ENCODE results near the gene ETNK2.

ETNK2 gene, protein sequence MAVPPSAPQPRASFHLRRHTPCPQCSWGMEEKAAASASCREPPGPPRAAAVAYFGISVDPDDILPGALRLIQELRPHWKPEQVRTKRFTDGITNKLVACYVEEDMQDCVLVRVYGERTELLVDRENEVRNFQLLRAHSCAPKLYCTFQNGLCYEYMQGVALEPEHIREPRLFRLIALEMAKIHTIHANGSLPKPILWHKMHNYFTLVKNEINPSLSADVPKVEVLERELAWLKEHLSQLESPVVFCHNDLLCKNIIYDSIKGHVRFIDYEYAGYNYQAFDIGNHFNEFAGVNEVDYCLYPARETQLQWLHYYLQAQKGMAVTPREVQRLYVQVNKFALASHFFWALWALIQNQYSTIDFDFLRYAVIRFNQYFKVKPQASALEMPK

DNA sequence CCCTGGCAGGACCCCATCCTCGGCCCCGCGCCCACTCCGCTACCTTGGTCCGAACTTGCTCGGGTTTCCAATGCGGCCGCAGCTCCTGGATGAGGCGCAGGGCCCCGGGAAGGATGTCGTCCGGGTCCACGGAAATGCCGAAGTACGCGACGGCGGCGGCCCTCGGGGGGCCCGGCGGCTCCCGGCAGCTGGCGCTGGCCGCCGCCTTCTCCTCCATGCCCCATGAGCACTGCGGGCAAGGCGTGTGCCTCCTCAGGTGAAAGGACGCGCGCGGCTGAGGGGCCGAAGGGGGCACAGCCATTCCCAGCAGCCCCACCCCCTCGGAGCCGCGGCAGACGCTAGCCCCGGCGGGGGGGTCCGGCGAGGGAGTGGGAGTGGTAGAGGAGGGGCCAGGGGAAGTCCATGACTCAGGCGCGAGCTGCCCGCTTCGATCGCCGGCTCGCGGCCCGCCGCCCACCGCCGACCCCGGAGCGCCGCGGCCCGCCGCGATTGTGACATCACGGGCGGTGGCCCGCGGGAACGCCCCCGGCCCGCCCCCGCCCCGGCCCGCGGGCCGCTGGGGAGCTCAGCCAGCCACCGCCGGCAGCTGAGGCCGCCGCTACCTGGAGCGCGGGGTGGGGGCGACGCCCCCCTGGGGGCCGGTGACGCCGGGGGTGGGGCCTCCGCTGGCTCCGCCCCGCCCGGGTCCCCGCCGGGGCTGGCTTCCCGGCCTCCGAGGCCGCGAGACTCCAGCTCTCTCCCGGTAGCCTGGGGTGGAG lies at the start of gene ETNK2:
Gene ETNK2, minus strand, starts transcription at position 493 of the 758 bp plus-strand sequence. Its CDS starts 192 bp downstream, at position 301.
- no peak for DNase-seq (ENCODE audit: low spot score)

DNA sequence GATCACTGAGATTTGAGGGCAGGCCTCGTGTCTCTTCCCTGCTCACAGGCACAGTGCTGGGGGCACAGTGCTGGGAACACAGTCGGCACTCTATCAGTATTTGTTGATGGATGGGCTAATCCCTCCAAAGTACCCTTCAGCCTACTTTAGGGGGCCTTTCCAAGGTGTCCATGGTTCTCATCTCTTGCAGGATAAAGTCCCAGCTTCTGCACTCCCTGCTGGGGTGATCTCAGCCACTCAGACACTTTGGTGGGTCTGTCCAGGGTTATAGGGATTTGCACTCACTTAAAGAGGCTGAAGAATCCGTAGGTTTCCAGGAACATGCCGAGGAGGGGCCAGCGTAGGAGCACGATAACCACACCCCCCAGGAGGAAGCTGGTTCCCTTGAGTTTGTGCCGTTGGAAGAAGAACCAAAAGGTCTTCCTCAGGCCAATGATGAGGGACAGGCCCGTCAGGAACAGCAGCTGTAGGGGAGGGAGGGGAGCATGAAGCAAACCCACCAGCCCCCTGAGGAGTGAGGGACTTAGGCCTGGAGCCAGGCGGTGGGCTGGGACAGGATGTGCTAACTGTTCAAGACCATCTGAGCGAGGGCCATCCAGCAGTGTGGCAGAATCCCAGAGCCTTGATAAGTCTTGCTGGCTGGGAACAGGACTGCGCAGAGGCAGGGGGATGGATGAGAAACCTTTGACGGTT lies 49.6 kb upstream of the ETNK2 start:
- DNase-seq (ENCODE audit: low spot score) = no peak

DNA sequence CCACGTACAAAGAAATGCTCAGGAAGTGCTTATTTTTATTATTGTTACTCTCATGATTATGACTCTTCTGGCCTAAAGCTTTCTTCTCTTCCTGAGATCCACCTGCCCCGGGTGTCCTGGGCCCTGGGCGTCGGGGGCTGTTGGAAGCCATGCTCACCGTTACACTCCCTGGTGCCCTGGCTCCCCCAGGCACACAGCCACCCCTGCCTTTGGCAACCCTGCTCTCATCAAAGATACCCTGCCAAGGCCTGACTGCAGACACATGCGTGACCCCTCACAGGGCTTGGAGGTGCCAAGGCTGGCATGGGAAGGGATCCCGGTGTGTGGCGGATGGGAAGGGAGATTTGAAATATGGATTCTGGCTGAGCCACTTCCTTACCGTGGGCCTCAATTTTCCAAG lies 47.7 kb upstream of the ETNK2 start:
- no peak for DNase-seq (ENCODE audit: low spot score)

DNA sequence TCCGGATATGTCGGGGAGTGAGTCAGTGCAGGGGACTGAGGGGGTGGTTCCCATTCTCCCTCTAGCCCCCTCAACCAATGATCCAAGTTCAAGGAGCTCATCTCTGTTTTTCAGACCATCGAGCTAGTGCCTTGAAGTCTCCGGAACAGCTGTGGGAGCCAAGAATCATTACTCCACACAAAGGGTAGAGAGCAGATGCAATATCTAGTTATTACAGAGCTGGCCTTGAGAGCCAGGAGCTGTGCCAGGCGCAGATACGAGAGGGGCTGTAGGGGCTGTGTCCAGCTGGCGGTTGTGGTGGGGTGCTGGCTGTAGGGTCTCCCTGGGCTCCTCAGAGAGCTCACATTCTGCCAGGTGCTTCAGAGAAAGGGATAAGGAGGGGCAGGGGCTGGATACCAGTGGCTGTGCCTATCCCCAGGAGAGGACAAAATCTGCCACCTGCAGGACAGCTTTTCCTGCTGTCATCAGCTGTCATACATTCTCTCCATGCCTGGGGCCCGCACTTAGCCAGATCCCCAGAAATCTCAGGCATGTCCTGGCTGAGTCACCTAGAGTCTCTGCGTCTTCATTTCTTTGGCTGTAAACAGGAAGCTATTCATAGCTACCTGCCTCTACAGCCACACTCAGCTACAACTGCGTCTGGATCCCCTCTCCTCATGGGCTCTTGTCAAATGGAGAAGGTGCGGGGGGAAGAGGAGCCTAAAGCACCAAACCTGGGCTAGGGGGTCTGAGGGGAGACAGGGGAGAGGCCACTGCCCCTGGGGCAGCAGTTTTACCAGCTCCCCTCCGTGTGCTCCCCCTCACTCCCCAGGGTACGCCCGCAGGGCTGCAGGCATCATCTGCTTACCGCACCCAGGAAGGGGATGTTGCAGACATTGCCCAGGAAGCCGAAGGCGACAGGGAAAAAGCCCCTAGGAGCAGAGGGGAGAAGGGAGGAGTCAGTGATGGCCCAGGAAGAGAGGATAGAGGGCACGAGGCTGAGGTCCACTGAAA lies 46.8 kb upstream of the ETNK2 start:
- DNase-seq (ENCODE audit: low spot score) = no peak

DNA sequence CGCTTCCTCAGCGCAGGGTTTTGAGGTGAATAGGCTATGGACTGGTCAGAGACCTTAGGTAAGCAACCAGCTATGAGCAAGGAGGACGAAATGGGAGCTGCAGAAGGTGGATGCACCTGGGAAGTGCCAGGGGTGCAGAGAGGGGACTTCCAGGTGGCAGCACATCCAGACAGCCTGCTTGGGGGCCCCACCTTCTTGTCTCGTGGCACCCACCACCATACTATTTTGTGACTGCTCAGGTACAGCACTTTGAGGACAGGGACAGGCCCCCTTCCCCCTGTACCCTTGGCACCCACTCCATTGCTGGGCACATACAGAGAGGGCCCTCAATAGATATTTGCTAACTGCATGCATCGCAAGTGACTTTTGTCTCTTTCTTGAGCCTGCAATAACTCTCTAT lies 45.2 kb upstream of the ETNK2 start:
- DNase-seq (ENCODE audit: low spot score) = no peak

DNA sequence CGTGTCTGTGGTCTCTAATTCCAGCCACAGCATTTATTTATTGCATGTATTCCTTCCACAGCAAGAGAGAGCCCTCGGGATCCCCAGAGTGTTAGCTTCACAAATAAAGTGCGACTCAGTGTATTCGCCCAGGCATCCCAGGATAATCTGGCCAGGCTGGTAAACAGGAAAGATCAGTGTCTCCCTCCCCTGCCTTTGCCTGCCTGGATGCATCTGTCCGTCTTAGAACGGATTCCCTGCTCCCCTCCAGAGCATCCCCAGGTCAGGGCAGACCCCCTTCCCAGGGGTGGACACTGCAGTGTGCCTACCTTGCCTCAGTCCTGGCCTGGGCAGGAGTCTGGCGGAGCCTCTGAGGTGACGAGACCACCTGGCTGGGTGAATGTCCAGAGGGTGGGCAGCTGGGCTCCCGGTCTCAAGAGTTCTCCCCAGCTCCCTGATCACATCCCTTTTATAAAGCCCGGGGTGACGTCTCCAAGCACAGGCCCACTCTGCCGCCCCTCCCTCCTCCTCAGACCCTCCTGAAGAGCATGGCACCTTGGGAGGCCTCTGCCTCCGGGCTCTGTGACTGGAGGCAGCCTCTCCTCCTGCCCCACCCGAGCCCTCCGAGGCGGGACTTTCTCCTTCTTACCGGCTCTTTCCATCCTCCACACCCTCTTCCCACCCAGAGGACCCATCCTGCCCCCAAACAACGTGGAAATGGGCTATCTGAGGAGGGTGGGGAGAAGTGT lies 44.4 kb upstream of the ETNK2 start, which contains the start of gene KISS1:
Gene KISS1, minus strand, starts transcription at position 424 of the 728 bp plus-strand sequence. CDS start 3,615 bp downstream, outside the sequence.
- DNase-seq (ENCODE audit: low spot score) = no peak

DNA sequence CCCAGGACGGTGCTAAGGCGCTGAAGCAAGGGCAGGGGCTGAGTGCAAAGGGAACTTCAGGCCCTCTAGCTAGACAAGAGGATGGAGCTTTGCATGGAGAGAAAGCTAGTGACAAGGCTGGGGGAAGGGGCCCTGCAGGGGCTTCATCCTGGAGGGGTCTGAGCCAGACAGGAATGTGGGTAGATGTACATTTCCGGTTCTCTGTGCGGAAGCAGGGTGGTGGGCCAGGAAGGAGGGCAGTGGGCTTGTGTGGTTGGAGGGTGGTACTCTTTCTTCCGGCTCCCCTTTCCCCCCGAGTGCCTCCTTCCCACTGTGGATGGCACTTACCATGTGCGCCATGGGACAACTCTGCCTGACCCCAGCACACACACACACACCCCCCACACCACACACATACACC lies 42.9 kb upstream of the ETNK2 start:
- DNase-seq (ENCODE audit: low spot score) = no peak

DNA sequence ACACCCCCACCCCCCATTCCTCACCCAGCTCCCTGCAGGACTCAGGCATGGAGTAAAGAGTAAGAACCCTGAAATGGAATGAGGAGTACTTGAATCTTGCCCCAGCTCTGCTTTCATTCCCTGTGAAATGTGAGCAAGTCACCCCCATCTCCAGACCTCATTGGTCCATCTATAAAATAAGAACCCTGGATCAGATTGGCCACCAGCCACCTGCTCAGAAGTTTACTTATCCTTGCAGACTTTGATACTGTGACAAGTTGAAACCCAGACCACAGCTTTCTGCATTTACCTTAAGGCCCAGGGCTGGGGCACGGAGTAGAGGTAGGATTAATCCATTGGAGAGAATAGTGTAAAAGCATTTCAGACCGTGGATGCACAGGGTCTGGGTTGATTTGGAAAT lies 42.2 kb upstream of the ETNK2 start:
- DNase-seq (ENCODE audit: low spot score) = no peak

DNA sequence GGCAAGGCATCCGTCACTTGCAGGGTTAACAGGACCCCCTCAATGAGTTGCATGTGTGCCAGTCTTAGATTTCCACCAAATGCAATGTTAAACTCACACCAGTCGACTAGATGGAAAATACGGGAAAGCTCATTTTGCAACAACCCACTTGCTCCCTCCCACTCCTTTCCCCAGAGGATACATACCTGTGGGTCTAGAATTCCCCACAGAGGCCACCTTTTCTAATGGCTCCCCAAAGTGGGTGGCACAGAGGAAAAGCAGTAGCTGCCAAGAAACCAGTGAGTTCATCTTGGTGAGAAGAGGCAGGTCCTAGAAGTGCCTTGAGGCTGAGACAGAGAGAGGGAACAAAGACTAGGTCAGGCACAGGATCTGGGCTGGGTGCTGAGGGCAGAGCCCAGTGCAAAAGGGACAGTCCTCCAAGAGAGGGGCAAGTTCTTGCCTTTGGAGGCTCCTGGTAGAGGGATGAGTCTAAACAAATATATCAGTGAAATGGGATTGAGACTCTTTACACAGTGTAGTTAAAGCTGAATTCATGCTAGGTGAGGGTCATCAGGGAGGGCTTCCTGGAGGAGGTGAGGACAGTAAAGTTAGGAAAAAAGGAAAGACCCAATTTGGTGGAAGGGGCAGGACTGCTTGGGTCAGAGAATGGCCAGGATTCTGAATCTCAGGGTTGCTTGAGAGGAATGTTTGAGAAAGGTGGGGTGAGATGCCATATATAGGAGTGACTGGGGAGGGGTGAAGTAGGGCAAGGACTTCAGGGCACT lies 40.9 kb upstream of the ETNK2 start:
- no peak for DNase-seq (ENCODE audit: low spot score)

DNA sequence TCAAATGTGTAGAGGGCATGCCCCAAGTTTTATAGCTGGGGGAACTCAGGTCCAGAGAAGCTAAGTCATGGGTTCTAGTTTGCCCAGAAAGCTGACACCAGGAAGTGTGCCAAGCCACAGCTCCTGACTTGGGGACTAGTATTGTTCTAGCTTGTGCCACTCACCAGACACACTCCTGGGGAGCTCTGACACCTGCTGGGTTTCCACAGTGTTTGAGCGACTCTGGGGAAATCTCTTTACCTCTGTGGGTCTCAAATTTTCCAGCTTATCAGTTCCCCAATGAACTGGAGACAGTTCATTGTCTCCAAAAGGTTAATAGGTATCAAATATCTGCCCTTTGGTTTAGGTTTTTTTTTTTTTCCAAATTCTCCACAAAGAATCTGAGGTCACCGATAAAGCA lies 40.2 kb upstream of the ETNK2 start:
- no peak for DNase-seq (ENCODE audit: low spot score)

DNA sequence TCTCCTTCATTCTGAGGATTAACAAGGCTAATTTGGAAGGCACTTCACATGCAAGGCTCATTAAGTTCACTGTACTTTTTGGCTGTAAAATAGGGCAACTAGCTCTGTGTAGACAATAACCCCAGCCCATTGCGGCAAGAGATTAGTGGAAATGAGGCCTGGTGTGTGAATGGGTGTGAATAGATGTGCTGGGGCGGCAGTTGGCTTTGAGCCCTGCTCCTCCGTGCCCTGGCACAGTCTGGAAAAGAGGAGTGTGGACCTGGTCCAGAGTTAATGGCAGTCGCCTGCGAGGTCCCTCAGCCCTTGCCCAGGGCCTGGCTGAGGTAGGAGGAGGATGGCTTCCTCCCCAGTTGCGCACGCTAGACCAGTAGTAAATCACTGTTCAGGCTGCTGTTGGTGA lies 39.6 kb upstream of the ETNK2 start:
- no peak for DNase-seq (ENCODE audit: low spot score)

DNA sequence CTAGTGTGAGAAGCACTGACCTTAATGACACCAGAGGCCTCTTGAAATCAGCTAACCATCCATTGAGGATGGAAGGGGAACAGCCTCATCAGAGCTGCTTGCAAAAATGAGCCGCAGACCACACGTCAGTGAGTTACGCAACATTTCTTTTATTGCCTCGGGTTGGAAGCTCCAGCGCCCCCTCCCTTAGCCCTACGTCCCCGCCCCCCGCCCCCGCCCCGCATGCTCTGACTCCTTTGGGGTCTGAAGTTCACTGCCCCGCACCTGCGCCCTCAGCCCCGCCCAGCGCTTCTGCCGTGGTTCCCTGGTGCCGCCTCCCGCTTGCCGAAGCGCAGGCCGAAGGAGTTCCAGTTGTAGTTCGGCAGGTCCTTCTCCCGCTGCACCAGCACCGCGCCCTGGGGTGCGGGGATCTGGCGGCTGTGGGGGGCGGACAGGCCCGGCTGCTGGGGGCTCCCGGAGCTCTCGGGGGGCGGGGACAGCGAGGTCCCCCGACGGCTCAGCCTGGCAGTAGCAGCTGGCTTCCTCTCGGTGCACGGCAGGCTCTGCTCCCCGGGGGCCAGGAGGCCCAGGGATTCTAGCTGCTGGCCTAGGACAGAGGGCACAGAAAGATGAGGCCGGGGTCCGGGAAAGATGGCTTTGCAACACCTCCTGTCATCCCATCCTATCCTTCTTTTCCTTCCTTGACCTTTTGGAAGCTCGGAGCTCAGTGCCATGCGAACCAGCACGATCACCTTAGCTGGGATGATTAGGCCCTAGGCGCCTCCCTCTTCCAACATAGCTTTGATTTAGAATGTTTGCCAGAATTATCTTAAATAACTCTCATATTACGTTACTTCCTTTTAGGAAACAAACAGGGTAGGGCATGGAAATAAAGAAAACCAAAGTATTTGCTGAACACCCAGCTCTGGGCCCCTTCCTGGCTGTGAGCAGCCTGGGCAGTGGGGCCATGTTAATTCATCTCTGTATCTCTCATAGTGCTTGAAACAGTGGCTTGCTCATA lies 38.7 kb upstream of the ETNK2 start:
- DNase-seq (ENCODE audit: low spot score) = peak; percentile 4

DNA sequence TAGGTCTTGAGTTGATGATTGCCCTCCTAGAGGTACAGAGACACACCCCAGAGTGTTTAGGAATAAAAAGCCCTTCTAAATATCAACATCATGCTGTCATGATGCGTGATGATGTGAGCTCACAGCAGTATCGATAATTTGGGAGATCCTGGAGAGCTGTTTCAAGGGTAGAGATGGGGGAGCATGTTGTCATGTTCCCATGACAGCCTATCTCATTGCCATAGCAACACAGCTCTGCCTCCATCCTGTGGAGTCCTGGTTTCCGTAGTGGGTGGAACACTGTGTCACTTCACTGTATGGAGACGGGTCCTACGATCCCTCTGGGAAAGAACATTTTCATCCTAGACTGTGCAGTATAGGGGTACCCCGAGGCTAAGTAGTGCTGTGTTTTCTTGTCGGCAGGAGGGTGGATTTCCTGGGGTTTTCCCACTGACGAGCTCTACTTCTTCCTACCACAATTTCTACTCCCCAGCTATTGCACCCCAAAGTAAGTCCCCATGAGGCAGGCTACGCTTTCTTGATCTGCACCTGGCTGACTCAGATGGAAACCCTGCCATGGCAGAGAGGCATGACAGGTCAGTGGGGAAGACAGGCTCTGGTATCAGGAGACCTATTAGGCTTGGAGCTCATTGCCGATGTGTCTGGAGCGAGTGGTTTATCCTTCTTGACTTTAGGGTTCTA lies 37.3 kb upstream of the ETNK2 start:
- DNase-seq (ENCODE audit: low spot score) = peak; percentile 1

DNA sequence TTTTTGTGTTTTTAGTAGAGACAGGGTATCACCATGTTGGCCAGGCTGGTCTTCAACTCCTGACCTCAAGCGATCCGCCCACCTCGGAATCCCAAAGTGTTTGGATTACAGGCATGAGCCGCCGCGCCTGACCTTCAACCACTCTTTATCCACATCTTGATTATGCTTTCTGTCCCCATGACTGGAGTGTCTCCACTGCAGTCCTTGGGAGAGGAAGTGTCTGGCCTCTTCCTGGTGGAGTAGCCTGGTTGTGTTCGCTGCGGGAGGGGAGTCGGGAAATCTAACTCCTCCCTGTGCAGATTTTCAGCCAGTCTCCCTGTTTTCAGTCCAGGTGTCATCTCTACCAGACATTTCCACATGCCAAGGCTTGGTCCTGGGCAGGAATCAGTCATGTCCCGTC lies 34.8 kb upstream of the ETNK2 start:
- DNase-seq (ENCODE audit: low spot score) = no peak

DNA sequence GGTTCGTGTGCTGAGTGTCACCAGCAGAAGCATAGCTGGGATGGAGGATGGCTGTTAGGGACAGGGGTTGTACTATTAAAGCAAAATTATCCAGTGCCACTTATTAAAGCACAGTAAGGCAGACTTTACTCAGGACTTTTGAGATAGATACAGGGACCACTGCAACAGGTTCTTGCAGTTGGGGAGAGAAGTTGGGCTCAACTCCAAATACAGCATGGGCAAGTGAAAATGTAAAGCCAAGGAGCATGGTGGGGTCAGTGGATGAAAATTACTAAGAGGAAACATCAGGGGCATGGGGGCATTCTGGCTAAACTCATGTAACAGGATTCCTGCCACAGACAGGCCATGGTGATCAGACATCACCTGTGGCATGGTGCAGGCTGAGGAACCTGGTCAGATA lies 29.3 kb upstream of the ETNK2 start:
- no peak for DNase-seq (ENCODE audit: low spot score)

DNA sequence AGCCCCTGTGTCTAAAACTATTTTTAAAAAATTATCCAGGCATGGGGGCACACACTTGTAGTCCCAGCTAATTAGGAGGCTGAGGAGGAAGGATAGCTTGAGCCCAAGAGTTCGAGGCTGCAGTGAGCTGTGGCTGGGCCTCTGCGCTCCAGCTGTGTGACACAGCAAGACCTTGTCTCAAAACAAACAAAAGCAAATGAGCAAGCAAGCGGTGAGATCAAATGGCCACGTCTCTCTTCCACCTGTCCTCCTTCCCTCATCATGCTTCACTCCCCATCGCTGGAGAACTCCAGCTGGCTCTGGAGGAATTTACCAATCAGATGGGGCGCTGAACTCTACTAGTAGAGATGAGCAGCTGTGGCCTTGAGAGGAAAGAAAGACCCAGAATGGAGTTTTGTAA lies 28.3 kb upstream of the ETNK2 start:
- no peak for DNase-seq (ENCODE audit: low spot score)

DNA sequence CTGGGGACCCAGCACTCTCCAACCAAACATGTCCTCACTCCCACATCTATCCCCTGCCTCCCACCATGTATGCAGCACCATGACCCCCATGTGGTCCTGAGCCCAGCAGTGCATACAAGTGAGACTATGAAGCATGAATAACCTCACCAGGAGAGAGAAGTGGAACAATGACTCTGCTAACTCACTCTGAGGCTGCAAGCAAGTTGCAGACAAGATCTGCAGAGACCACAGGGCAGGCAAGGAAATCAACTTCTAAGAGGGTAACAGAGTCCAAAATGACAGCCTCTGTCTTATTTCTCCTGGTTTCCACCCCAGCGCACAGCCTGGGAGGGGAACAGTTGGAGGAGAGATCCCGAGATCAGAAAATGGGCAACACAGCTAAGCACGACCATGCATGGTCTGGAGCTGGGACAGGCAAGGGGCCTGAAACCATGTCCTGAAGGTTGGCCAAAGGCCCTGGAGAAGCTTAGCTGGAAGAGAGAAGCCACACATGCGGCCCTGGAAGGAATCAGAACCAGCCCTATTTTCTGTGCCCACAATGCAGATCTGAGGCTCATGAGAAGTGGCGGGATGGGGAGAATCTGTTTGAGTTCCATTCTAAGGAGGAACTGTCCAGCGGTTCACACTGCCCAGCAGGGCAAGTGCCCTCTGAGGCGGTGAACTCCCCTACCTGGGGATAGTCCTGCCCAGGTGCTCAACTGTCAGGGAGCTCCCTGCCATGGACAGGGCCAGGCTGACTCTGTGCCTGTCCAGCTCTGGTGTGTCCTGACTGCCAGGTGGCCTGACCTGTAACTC lies 26.8 kb upstream of the ETNK2 start:
- DNase-seq (ENCODE audit: low spot score) = no peak
